OCI-M2 (cell line): ENCODE data around the gene NOS1AP.

Experiments used
- DNase-seq: peaks from one replicate; lab custom pipeline; 2025; ENCODE audit not compliant: unreplicated experiment; lab: John Stamatoyannopoulos, UW

Gene NOS1AP

DNA sequence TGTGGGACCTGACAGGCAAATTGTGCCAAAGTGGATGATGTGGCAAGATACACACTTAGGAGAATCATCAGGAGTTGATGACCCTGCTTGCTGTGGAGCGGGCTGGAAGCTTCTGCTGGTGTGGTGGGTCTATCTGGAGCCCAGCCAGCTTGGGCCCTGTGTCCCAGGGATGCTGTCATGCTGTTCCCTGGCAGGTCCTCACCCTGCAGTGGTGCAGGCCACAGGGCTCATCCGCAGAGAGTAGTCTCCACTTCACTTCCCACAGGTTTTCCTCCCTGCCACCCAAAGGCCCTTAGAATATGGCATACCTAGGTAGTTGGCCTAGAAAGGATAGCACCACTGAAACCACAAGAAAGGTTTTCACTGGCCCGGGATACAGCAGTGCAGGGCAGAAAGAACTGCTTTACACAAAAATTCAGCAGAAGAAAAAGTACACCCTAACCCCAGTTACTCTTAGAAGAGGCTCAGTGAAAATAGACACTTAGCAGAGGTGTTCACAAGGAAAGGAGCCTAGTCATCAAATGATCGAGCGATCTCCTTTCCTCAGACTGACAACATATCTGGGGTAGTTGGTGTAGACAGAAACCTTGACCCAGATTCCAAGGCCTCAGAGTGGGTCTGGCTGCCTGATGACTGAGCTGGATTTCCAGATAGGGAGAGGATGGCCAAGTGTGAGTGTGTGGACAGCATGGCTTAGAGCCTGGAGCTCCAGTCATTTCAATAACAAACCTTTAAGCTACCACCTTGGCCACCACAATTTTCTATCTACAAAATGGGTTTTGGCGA, 310.8 kb downstream of the NOS1AP start:
- DNase-seq, result no peak

GRCh38 chr1:162381383-162381782, 311.9 kb downstream of the NOS1AP start, which contains the start of gene C1orf226:
TSS of gene C1orf226 (plus strand) at chr1:162381728. CDS start at chr1:162381902, 174 bp downstream.
- no peak for DNase-seq

- no peak for DNase-seq
Observed at GRCh38 chr1:162381941-162382750, 312.7 kb downstream of the NOS1AP start.

DNA sequence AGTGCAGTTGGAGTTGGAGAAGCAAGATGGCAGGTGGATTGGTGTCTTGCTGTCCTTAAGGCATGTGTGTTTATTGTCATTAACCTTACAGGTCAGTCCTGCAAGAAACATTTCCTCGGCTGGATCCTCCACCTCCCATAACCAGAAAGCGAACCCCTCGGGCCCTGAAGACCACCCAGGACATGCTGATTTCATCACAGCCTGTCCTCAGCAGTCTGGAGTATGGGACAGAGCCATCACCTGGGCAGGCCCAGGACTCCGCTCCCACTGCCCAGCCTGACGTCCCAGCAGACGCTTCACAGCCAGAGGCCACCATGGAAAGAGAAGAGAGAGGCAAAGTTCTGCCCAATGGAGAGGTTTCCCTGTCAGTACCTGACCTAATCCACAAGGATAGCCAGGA, 313.6 kb downstream of the NOS1AP start:
- DNase-seq, result no peak

- no peak for DNase-seq
Observed at GRCh38 chr1:162383516-162383915, 314.0 kb downstream of the NOS1AP start.

GRCh38 chr1:162384116-162384515, 314.6 kb downstream of the NOS1AP start:
- no peak for DNase-seq

DNA sequence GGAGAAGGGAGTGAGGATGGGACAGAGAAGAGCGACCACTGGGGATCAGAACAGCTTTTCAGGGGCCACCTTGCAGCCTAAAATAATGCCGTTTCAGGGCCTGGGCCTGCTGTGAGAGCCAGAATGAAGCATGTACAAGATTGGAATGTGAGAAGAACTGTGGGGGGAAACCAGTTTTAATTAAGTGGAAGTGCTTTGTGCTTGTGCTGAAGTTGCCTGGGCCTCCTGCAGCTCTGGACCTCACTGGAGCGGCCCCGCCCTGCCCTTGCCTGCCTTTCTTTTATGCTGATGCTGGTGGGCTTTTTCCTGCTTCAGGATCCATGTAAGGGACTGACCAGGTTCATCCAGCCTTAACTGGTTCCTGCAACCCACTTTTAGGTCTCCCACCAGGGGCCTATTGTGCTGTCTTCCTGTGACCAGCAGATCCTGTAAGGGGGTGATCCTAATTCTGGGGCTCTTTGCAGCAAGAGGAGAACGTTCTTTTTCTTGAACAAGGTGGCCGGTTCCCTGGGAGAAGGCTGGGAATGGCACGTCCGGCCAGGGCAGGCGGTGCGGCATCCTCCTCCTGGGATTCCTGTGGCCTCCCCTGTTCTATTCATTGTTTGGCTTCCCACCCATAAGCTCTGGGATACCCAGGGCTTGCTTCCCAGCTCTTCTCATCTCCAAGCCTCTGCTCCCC, 315.2 kb downstream of the NOS1AP start:
- DNase-seq, result no peak

- DNase-seq, result no peak
Observed at GRCh38 chr1:162385280-162385623, 315.8 kb downstream of the NOS1AP start.

GRCh38 chr1:162385702-162386101, 316.2 kb downstream of the NOS1AP start:
- DNase-seq, result no peak

DNA sequence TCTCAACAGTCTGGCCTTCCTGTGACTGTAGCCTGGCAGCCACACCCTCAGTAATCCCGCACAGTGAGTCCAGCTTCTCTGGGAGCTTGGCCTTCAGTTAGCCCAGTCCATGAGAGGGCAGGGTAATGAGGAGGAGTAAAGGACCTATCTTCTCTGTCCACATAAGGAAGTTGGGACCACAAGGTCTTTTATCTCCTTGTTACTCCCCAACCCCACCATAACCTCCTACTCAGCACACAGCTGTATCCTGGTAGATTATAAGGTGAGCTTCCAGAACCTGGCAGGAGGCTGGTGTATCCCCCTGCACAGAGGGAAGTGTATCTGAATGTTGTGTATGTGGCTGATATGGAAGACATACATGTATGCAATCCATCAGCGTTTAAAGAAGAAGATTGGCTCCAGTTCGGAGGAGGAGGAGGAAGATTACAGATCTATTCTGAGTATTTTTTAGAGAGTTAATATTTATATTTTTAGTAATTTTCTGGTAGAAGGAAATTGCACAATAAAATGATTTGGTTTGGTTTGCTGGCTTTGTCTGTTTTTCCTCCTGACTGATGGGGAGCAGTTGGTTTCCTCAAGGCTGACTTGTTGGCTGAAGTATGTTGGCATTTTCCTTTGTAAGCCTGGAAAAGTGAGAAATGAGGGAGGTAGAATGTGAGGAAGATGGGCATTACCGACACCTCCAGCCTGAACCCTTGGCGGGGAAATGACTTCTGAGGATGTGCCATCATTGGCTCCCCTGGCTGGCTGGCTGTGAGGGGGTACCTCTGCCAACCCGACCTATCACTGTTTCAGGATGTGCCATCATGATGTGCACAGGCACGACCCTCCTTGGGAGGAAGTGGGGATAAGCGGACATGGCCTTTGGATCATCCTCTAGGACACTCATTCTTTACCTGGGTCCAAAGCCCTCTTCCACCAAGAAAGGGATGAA, 317.1 kb downstream of the NOS1AP start:
- DNase-seq, result no peak

GRCh38 chr1:162387226-162388082, 318.0 kb downstream of the NOS1AP start:
- DNase-seq, result no peak

GRCh38 chr1:162388083-162388594, 318.6 kb downstream of the NOS1AP start:
- no peak for DNase-seq

DNA sequence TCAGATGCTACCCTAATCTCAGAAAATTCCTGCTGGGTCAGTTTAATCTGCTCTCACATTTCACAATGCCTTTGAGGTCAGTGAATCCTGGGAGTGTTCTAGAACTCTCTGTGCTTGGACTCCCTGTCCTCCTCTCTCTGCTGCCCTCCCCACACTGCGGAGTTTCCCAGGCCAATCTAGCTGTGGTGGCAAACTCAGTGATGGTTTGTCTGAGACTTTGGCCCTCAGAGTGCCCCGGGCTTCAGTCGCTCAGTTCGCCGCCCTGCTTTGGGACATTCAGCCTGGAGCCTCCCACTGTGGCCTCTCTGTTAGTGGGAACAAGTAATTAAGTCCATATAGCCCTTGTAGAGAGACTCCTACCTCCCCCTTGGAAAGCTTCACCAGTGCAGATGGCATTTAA, 319.1 kb downstream of the NOS1AP start:
- DNase-seq, result no peak

GRCh38 chr1:162389021-162389818, 319.7 kb downstream of the NOS1AP start:
- no peak for DNase-seq

DNA sequence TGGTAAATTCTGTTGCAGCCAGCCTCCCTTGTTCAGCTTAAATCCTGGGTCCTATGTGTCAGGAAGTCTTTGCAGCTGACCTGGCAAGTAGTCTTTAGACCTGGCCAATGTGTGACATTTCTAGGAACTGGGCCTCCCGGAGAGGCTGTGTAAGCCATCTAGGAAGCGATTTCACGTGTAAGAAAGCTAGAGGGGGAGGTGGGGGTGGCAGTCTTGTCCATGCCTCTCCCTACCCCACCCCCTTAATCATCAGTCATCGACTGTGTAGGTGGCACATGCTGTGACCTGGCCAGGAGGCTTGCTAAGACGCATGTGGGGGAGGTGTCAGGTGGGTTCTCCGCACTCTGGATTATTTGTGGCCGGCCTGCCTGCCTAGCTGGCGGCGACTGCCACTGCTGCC, 320.5 kb downstream of the NOS1AP start:
- no peak for DNase-seq

DNA sequence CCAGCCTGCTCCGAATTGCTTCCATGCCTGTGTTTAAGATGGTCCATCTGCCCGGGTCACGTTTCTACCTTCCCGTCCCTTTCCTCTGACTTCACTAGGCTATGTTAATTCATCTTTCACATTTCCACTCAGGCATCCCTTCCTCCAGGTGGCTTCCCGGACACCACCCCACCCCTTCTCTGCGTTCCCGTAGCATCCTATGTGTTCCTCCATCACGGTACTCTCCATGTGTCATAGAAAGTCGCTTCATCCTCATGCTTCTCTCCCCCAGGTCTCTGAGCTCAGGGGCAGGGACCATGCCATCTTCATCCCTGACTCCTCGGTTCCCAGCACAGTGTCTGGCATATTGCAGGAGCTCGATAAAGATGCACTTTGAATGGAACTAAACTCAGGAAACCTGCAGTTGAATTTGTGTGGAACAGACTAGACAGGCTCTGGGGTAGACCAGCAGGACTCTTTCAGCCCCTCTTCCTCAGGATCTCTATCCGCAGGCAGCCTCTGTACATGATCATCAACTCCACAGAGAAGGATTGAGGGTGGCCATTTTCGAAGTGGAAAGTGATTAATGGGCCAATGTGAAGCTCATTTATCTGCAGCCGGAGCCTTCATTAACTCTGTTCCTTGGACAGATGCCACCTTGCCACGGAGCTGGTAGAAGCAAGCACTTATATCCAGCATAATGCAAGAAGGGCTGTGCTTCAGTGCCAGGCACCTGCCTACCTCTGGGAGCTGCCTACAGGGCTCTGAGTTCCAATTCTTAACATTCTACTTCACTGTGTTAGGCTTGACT, 321.1 kb downstream of the NOS1AP start:
- no peak for DNase-seq

GRCh38 chr1:162391790-162392563, 322.5 kb downstream of the NOS1AP start:
- DNase-seq, result no peak
